Medulla oblongata (tissue), 1 donor: ENCODE results near the gene ZHX3.

ENCODE experiments used
- DNase-seq: peaks from one replicate; pipeline ENCODE4 v3.0.0-alpha.2; 2015; ENCODE audit errors: extremely low spot score

The ZHX3 gene

DNA sequence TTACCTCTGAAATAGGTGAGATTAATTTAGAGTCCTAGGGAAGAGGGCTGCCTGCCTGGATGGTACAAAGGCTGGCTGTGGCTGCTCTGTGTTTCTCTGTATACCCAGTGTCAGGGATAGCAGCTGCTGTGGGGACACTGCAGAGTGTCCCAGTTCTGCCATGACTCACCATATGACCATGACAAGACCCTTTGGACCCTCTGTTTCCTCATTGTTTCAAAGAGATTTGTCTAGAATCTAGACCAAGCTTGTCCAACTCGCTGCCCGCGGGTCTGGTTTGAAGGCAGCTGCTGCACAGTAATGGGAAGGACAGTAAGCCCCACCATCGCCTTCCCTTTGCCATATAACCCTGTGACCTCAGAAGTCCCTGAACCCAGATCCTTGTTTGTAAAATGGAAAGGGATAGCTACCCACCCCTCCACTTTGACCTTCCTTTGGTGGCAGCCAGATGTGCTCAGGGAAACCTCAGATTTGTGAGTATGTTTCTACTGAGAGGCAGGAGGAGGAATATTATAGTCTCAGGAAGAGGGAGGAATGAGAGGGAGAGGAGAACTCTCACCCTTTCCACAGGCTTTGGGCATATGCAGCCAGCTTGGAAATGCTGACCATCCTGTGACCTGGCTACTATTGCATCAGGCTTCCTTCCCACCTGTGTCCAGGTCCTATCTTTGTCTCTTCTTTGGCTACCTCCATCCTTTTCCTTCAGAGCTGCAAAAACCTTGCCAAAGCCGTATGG is 166.2 kb downstream of the ZHX3 start:
- no peak for DNase-seq

DNA sequence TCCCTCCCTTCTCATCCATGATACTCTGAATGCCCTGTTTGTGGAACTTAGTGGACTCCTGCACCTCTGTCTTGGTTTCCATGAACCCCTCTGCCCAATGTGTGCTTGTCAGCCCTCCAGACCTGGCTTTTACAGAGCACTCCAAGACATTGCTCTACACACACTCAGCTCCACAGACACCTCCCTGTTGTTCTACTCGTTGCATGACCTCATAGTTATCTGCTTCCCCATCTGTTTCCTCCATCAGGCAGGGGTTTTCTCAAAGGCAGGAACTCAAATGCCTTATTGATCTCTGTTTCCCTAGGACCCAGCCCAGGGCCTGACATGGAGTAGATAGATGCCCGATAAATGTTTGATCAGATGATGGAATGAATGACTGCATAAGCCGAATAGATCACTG is 166.9 kb downstream of the ZHX3 start:
- DNase-seq = no peak

DNA sequence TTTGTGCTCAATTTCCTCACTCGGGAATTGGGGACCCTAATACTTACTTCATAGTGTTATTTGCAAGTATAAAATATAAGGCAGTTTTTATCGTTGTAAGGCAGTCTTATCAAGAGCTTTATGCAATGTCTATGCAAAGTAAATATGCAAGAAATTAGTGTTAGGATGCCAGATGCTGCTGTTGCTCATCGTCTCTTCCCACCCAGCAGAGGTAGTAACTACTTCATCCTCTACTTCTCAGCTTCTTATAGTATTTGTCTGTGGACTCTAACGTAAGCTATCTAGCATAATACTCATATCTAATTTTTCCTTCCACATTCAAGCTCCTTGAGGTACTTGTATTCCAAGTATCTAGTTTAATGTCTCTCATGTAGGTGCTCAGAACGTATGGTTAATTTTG is 168.6 kb downstream of the ZHX3 start:
- no peak for DNase-seq

DNA sequence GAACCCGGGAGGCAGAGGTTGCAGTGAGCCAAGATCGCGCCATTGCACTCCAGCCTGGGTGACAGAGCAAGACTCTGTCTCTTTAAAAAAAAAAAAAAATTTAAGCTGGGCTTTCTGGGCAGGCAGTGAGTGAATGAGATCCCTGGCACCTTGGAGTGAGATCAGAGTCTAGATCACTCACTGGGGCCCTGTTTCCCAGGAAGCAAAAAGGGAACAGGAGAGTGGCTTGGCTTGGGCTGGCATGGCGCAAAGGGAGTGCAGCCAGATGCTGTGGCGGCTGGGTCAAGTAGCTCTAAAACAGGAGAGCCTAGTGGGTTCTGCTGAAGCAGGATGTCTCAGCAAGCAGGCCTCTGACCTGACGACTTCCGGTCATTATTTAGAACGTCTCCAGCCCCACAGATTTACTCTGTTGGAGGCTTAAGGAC is 169.8 kb downstream of the ZHX3 start:
- DNase-seq = peak; percentile 80

DNA sequence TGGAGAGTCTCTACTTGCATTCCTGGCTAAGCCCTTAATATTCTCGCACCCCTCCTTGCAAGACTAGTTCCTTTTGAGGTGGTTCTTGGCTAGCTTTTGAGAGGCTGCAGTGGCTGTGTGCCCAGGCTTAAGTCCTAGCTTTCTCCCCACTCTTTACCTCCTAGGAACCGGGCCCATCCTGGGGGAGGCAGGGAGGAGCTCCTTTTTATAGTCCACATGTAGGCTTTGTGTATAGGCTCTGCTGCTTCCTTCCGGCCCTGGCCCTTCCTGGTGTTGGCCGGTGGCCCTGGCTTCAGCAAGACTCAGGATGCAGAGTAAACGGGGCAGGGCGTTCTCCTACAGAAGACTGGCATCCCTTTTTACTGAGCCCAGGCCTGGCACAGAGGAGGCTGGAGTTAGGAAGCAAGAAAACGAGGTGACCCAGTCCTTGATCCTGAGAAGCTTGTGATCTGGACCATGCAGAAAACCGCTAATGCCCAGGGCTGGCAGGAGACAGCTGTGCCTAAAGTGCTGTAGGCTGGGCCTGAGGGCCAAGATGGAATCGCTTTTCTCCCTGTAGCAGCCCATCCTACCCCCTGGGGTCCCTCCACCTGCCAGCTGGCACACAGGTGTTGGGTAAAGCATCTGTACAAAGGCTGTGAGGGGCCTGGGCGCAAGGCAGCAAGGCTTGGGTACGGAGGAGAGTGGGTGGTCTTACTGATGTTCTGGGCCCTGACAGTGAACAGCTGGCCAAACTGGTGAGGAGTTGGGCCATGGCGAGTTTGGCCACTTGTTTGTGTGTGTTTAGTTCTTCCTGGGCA is 171.5 kb downstream of the ZHX3 start:
- DNase-seq = peak; percentile 58

DNA sequence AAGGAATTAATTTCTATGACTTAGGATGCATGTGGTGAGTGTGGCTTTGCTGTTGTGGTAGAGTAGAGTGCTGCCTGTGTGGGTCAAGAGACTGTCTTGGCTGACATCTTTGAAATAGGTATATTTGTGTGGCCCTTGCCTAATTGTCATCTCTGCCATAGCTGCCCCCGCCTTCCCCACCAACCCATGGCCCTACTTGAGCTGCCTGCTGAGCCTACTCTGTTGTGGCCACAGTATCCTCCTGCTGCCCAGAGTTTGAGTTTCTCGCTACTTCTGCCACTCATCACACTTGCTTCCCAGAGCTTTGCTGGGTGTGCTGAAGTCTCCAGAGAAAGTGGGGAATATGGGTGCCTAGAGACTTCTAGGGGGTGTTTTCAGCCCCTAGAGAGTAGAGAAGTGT is 172.2 kb downstream of the ZHX3 start:
- no peak for DNase-seq

DNA sequence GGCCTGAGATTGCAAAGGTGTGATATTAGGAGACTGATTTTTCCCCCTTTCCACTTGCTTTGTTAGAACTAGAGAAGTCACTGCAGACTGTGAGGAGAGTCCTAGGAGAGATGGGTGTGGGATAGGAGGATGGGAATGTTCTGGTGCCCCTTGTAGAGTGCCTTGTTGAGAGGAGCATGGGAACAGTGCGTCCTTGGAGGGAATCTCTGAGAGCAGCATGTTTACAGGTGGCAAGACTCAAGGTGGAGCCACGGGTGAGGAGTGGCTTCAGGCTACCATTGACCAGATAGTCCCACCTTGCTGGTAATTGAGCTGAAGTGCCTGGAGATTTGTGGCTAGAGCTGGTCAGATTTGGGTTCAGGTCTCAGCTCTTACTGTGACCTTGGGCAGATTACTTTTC is 174.2 kb downstream of the ZHX3 start:
- no peak for DNase-seq

DNA sequence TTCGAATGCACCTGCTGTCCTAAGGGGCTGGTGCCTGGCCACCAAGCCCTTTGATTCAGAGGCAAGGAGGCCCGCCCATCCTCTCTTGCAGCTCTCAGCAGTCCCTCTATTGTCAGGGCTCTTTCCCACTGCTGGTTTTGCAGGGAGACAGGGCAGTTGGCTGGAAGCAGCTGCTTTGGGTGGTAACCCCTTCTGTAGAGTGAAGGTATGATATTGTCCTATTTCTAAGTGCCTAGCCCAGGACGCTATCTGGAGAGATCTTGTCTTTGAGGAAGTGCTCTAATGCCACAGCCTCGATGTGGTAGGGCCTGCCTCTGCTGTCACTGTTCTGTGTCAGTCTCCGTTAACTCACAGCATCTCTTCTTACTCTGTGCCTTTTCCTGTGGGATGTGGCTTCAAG is 174.6 kb downstream of the ZHX3 start:
- DNase-seq = no peak

DNA sequence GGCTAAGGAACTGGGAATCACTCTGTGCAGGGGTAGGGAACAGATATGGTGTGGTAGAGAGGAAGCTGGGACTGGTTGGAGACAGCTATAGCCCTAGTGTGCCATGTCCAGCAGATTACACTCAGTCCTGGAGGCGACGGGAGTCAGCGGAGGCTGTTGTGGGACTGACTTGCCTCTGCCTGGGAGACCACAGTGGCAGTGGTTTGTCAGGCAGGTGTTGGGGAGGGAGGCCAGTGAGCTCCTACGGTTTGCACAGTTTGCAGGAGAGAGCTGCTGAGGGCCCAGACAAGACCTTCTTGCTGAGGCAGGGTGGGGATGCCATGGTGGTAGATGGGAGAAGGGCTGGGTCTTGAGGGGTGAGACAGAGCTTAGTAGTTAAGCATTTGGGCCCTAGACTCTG is 175.3 kb downstream of the ZHX3 start:
- no peak for DNase-seq

DNA sequence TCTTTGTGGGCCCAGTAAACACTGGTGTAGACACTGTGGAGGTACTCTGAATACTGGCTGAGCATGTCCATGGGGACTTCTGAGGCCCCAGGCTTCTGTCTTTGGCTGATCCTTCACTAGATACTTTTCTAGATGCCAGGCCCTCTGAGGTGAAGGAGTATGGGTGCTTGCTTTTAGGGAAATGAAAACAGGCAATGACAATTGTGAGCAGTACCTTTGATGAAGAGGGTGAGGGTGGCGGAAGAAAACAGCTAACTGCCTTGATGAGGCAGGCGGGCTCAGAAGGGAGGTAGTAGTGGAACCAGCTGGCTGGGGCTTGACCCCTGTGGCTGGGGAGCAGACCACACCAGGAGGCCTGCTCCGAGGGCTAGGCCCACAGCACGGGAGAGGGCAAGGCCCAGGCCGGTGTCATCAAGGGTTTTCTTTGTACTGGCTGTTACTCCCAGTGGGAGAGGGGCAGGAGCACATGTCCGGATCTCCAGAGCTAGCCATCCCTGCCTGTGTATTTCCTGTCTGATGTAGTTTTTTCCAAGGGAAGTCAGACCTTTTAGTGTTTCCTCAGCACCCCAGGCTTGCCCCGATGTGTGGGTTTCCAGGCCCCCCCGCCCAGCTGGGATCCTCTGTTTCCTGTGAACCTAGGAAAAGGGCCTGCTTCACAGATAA is 176.2 kb downstream of the ZHX3 start:
- peak; percentile 56 for DNase-seq

DNA sequence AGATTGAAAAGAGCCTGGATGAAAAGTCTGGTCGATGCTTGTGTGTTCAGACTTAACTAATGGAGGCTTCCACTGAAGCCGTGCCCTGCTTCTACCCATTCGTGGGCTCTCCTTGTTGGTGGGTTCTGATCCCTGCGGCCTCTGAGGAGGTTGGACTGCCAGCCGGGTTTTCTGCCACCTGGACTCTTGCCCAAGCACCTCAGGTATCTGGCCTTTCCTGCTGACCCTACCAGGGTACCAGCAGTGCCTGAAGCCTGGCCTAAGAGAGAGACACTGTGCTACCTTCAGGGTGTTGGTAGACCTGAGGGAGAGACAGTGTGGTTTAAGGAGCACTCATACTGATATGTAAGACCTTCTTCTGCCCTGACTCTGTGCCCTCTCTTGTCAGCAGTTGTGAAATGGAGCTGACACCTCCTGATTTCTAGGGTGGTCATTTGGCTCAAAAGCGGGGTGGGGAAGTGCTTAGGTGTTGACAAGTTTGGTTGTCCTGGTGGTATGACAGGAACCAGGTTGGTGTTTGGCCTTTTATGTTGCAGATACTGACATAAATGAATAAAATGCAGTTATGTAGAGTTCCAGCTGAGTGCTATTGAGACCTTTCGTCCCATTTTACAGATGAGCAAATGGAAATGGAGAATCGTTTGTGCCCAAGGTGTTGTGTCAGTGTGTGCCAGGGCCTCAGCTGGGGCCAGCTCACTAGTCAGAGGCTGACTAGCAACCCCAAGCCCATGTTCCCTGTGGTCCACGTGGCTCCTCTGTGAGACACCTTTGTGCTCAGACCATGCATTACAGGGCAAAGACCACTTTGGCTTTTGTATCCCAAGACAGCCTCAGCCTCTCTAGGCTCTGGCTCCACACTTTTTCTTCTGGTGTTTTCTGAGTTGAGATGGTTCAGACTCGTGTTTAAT is 177.1 kb downstream of the ZHX3 start:
- DNase-seq = no peak

DNA sequence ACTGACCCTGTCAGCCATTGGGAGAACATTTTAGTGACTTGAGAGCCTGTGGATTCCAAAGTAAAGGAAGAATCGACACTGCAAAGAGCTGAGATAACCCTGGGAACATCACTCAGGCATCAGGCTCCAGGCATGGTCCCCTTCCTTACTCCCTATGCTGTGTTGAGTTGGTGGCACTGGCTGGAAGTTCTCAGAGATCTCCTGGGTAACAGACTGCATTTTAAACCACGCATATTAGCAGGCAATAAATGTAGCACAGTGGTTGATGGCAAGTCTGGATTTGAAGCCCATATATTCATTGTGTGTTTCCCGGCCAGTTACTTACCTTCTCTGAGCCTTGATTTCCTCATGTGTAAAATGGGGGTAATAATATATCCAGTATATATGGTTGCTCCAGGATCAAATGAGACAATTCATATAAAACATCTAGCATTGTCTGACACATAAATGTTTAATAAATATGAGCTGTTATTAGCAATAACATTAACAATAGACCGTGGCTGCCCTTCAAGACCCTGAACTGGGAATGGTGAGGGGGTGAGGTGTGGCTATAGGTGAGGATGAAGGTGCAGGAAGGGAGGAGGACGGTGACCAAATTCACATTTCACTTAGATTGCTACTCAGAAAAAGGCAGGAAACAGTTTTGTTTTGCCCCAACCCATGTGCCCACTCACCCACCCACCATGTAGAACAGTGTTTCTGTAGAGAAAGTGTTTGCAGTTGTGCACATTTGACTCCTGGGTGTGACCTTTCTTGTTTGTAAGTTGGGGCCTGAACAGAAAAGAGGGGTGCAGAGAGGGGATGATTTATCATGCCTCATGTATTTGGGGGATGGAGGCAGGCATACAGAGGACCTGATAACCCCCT is 178.1 kb downstream of the ZHX3 start:
- DNase-seq = no peak

DNA sequence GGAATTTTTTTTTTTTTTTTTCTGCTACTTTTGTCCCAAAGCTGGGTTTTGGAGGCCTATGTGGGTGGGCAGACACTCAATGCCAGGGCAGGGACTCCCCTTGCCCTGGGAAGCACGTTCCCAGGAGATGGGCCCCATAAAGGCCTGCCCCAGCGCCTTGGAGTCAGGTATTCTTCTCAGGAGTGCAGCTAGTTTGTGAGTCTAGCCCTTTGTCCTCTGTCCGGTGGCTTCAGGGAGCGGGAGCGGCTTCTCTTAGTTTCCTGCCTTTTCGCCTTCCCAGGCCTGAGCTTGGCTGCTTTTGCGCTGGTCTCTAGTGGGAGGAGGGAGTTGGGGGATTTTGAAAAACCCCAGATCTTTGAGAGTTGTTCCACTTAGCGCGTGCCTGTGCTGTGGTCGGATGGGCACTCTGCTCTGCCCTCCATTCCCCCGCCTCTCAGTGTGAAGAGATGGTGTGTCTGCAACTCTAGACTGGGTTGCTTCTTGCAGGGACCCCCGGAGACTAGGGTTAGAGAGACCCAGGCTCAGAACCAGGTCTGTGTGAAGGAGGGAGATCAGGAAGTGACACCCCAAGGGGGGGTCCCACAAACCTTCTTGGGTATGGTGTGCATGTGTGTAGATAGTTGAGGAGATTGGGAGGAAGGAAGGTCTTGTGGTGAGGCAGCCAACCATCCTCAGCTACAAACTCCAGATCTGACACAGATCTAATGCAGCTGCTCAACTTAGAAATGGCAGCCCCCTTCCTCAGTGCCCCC is 178.9 kb downstream of the ZHX3 start:
- DNase-seq = no peak

DNA sequence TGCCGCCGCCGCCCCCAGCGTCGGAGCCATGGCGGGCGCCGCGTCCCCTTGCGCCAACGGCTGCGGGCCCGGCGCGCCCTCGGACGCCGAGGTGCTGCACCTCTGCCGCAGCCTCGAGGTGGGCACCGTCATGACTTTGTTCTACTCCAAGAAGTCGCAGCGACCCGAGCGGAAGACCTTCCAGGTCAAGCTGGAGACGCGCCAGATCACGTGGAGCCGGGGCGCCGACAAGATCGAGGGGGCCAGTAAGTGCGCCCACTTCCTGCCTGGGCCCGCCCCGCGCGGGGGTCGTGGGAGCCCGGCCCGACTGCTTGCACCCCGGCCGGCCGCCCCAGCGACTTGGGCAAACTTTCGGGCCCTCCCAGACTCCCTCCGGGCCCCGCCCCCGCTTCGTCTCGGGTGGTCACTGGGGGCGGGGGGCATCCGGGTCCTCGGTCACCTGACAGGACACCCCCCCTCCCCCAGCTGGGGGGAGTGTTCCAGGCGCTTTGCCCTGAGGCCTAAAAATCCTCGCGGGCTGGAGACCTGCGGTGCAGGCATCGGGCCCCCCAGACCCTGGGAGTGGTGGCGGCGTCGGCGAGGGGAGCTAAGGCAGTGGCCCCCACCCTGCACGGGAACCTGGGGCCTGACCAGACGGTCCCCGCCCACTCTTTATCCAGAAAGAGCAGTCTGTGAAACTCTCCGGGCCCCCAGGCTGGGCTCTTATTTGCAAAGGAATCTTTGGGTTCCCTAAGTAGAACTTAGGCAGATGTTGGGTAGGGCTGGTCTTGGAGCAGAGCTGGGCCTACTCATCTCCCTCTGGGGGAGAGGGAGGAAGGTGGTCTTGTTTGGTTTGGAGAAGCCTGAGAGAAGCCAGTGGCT is 179.7 kb downstream of the ZHX3 start:
- peak; percentile 72 for DNase-seq

DNA sequence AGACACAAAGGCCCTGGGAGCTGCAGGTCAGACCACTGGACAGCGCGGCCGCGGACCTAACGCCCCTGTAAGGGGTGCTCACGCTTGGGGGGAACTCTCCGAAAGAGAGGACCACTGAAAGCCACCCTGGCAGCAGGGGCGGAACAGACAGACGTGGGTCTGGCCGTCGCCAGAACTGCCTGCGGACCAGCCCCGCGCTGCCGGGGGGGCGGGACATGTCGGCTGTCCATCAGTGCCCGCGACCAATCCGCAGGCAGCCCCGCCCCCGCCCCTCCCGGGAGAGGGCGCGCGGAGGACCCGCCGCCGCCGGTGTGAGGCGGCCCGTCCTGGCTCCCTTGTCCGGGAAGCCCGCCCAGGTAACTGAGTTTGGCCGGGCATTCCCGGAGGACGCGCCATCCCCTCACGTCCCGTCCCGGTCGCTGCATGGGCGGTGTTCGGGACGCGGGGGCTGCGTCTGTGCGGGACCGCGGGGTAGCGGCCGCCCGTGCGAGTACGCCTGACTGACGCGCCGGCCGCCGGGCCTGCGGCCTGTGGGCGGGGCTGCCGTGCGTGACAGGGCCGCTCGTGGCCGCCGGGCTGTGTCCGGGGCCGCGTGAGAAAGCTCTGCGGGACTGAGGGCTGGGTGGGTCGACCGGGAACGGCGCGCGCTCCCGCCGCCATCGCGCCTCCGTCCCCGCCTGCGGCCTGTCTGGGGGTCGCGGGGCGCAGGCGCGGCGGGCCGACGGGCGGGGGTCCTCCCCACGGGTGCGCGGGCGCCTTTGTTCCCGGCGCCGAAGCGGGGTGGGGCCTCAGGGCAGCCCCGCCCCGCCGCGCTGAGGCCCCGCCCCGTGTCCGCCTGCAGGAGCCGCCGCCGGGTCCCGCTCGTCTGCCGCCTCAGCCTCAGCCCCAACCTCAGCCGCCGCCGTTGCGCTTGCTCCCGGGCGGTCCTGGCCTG is 180.6 kb downstream of the ZHX3 start, which contains the start of gene PLCG1:
PLCG1 (plus strand) TSS at position 864 of the 934 bp plus-strand sequence. CDS start 99 bp downstream, outside the sequence.
- peak; percentile 93 for DNase-seq

DNA sequence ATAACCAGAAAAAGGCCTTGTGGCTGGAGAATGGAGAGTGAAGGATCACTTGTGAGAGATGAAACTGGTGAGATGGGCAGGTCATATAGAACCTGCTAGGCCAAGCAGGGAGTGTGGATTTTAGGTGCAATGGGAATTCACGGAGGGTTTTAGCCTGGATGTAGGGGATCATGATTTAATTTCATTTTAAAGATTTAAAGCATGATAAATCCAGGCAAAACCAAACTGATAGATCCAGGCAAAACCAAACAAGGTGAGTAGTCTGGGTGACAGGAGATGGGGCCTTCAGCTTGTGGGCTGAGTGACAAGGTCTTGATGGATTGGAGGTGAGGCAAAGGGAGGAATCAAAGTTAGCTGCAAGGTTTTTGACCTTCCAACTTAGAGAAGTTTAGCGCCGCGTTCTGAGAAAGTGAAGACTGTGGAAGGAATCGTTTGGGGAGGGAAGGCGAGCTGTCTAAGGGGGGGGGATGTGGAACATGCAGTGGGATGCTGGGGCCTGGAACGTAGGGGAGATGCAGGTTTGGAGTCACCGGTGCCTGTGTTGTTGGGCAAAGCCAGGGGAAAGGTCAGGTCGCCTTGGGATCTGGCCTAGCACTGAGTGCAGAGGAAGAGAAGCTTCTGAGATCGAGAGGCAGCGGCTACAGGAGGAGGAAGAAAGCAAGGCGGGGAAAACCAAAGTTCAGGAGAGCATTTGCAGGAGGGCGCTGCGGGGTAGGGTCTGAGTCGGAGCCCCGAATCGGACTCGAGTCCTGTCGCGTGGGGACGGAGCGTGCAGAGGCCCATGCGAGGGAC is 181.4 kb downstream of the ZHX3 start:
- no peak for DNase-seq
